ENCODE results near the gene GAREM1.

DNA sequence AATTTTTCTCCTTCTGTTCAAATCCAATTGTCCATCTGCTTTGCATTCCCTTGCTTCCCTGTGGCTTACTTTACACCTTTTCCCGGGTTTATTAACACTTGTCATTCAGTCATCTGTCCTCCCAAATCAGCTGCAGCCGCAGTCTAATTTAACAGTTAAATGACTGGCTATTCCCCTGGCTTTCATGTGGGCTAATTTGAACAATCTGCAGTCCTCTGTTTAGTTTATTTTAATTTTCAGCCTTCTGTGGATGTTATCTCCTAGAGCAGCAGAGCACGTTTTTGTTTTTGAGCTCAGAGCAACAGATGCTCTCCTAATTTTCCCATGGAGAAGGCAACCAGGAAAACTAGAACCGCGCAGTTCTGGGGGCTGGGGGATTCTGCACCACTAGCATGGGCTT, 225.8 kb downstream of the GAREM1 start:
- no peak for TF ChIP-seq CTCF (IDR thresholded peaks at IDR 0.05; ENCODE audit: borderline replicate concordance, extremely low read depth, low read length, poor library complexity, severe bottlenecking)
- no peak for TF ChIP-seq EZH2 (IDR thresholded peaks at IDR 0.05; ENCODE audit: borderline replicate concordance, low read depth, low read length, severe bottlenecking)

Measured in DND-41 (cell line).